Right forelimb (tissue), 1 donor: ENCODE measurements around the gene PUM2.

ENCODE experiments used
- DNase-seq: peaks from one replicate; pipeline ENCODE4 v3.0.0-alpha.2; 2018

Gene PUM2

GRCh38 chr2:20229322-20230113, 121.1 kb downstream of the PUM2 start:
- peak; percentile 52 for DNase-seq

DNA sequence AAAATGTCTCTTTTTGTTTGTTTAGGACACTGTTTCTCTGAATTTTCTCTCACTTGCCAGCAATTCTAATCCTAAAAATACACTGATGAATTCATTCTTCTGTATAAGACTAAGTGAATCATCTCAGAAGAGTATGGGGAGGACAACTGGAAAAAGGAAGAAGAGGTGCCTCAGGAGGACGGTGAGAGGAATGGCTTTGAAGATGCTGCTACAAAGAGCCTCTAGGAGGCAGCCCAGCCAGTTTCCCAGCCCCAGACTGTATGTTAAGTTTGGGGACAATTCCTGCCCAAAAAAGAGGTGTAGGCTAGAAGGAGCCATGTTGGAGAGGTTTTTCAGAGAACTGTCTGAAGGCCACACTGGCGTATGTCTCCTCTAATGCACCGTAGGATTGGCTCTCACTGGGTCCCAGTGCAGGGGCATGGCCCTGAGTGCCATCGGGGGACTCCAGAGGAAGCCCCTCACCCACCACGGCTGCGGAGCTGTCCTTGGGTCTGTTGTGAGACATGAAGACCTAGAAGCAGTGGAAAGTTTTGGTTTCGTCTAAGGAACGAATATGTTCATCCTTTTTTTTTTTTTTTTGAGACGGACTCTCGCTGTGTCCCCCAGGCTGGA, 122.6 kb downstream of the PUM2 start:
- no peak for DNase-seq

DNA sequence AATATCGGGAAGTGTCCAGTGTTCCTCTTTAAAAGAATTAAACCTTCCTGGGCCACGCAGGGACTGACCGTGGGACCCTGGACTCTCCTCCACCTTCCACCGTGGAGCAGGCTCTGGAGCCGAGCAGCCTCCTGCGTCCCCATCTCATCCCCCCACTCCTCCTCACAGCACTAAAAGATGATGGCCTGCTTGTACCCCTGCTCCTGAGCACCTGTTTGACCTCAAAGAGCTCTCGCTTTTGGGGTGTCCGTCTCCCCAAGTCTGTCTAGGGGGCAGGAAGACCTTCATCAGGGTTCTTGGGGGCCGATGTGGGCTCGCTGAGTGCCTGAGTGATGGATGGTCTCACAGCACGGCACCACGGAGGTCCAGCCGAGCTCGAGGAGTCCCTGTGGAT, 124.5 kb downstream of the PUM2 start:
- peak; percentile 39 for DNase-seq

- no peak for DNase-seq
Observed at GRCh38 chr2:20225294-20226151, 125.1 kb downstream of the PUM2 start.

- peak; percentile 85 for DNase-seq
Observed at GRCh38 chr2:20224716-20225293, 125.8 kb downstream of the PUM2 start, which contains the start of gene SDC1. Gene SDC1, minus strand, starts transcription at chr2:20225130. Its CDS starts 263 bp downstream, at chr2:20224867.

DNA sequence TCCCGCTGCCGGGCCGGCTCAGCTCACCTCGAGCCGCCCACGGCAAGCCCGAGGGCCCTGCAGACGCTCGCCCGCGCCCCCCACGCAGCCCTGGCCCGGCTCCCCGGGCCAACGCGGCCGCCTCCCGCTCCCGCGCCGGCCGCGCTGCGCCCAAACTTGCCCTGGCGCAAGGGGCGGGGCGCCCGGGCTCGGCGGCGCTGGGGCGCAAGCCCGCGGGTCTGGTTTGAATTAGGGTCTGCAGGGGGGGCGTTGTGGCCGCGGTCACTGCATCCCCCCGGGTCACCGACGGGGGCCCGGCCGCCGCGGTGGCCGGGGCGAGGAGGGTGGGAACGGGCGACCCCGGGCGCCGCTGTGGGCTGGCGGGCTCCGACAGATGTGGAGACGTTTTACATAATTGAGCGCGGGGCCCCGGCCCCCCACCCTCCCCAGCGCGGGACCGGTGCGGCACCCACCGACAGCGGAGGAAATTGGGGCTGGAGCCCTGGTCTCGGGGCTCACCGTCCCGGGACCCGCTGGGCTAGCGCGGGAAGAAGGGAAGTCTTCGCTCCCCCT, 126.4 kb downstream of the PUM2 start:
- DNase-seq, result no peak

GRCh38 chr2:20223407-20224163, 127.1 kb downstream of the PUM2 start:
- peak; percentile 74 for DNase-seq

DNA sequence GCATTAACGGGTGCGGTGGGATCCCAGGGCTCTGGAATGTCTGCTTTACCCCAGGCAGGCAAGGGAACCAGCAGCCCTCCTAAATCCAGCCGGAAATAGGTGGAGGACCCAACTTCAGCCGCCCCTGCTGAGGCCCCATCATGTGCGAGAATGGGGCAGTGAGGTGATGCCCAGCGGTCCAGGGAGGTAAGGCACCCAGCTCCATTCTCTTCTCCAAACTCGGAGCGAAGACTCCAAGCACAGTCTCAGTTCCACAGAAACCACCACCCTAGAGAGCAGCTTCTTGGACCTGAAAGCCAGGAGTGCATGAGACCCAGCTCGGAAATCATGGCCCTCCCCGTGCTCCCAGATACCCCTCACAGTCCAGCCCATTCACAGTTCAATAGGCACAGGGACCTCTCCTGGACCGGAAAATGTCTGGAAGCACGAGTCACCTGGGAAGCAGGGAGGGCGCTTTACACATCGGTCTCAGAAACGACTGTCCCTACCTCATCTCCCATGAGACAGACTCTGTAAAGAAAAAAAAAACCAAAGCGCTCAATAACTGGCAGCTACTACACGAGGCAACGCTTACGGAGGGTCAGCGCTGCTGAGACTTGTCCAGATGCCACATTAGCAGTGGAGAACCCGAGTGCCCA, 127.8 kb downstream of the PUM2 start:
- DNase-seq, result no peak

GRCh38 chr2:20222014-20222768, 128.5 kb downstream of the PUM2 start:
- DNase-seq, result no peak

DNA sequence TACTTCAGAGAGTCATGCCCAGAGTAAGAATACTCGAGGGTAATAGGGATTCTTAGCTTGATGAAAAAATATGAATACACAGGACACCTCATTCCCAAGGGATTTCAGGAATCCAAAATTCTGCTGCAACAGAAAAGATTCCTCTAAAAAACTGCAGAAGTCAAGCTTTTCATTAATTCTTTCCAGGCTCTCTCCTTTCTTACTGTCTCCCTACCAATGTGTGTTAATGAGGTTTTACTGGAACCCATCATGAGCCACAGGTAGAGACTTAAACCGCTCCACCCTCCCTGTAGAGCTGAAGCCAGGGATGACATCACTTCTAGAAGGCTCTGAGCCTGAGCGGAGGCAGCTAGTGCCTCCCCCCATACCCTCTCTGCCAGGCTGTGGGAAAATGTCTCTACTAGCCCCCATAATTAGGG, 129.1 kb downstream of the PUM2 start:
- no peak for DNase-seq

GRCh38 chr2:20220806-20221554, 129.7 kb downstream of the PUM2 start:
- no peak for DNase-seq

DNA sequence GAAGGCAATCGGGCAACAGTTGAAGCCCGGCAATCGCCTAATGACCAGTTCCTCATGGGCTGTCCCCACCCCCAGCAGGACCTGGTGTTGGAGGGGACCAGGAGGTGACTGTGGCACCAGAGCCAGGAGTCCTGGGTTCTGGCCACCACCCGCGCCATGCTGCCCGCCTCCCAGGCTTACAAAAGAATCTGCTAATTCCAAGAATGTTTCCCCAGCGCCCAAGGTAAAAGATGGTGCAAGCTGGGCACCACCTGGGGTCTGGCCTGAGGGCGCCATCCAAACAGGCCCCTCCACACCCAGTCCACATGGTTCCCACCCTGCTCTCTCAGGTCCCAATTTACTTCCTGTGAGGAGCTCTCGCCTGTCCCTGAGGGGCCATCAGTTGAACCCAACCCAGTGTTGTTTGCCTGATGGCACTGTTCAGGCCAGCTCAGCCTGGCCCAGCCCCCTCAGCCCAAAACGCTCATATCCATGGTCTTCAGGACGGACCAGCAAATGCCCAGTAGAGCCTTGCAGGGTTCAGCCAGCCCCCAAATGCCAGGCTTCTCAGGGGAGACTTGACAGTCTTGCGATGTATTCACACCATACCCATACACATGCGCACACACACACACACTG, 130.8 kb downstream of the PUM2 start:
- DNase-seq, result no peak

DNA sequence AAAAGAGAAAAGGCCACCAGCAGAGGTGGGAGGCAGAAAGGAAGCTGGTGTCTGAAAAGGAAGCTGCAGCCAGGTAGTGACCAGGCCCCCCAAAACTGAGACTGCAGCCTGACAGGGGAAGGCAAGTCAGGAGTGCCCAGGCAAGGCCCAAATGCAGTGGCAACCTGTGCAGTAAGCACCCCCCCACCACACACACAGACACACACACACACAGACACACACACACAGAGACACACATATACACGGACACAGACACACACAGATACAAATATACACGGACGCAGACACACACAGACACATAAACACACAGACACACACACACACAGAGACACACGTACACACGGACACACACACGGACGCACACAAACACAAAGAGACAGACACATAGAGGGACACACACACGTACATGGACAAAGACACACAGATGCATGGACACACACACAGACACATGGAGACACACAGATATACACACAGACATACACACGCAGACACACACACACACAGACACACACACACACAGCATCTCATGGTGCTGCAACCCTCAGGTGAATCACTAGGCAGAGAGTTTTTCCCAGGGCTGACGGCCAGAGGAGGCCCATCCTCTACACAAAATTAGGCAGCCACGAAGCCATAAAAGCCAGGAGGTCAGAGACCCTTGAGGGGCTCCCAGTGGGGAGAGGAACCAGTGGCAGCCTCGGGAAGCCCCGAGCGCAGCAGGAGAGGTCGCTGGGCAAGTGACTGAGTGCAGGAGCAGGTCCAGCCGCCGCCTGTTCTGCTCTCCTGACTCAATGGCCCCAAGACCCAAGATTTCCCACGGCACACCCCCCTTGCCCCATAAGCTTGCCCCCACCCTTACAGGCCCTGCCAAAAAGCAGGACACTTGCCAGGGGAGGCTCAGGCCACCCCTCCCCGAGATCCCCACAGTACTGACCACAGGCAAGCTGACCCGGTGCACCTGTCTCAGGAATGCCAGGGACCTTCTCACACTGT, 132.0 kb downstream of the PUM2 start:
- no peak for DNase-seq

DNA sequence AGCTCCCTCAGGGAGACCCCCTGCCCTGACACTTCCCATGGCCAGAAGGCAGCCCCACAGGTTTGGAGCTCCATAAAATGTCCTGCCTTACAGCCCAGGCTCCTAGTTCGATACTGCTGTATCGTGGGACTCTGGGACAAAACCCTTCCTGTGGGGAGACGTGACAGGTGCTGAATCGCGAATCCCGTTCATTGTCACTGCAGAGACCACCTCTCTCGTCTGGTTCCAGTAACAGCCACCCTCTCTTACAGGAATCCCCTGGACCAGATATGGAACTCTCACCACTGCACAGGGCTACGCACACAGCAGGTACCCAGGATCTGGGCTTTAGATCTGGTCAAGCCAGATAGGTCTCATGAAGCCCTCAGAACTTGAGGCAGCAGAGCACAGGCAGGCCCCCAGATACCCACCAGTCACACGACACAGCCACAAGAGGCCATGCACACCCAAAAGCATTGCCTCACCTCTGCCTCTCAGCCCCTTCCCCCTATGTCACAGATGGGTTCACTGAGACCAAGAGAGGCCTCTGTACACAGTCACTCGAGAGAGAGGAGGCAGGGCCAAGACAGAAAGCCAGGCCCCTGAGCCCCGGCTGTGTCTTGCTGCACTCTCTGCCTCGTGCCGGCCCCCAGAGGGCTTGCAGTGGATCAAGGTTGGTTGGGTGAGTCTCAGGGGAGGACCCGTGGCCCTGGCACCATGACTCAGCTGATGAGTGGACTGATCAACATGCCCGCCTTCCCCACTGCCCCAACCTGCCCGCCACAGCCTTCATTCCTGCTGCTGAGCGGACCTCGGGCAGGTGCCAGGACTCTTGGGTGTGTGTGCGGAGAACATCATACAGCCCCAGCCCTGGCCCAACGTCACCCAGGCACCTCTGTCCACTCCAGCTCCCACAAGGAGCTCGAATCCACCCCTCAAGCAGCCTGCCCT, 133.3 kb downstream of the PUM2 start:
- no peak for DNase-seq

GRCh38 chr2:20216130-20217025, 134.3 kb downstream of the PUM2 start:
- no peak for DNase-seq
